SJCRH30 (cell line): ENCODE measurements around the gene PCDHGA12. TPM values are rescaled to one million over a fixed set of nuclear protein-coding genes. Genes with fewer than 3 reads are reported as not detected.

ENCODE experiments used
- DNase-seq, 2 experiments: peaks; one replicate each; pipeline ENCODE4 v3.0.0-alpha.2; 2015 to 2020
- H3K27ac ChIP-seq: fragments of 250-450 bp; sonication (Bioruptor Pico); 2 replicates; pipeline ENCODE4 v1.5.1; 2020; ENCODE audit warnings: mild to moderate bottlenecking, moderate library complexity
- H3K27me3 ChIP-seq: fragments of 250-450 bp; sonication (Bioruptor Pico); 2 replicates; pipeline ENCODE4 v1.5.1; 2020; ENCODE audit warnings: mild to moderate bottlenecking, moderate library complexity
- H3K36me3 ChIP-seq: fragments of 250-450 bp; sonication (Bioruptor Pico); 2 replicates; pipeline ENCODE4 v1.5.1; 2020; ENCODE audit warnings: mild to moderate bottlenecking, moderate library complexity
- H3K4me1 ChIP-seq: fragments of 250-450 bp; sonication (Bioruptor Pico); 2 replicates; pipeline ENCODE4 v1.5.1; 2020; ENCODE audit warnings: mild to moderate bottlenecking, moderate library complexity
- H3K4me3 ChIP-seq: fragments of 250-450 bp; sonication (Bioruptor Pico); 2 replicates; pipeline ENCODE4 v1.5.1; 2020; ENCODE audit warnings: mild to moderate bottlenecking, moderate library complexity
- H3K9me3 ChIP-seq: fragments of 250-450 bp; sonication (Bioruptor Pico); replicated peaks from 2 replicates; pipeline ENCODE4 v1.5.1; 2020; ENCODE audit warnings: mild to moderate bottlenecking, moderate library complexity
- total RNA-seq: library from RNA; depleted of rRNA; stranded (reverse); fragments of >200 nt; shearing (Covaris generic); gene quantifications from 2 replicates; pipeline ENCODE4 v1.2.3, GENCODE V29; 2014; rRNA removed

PCDHGA12 gene
- total RNA-seq, 1 experiment from 2014 or later, result 1.4 TPM

DNA sequence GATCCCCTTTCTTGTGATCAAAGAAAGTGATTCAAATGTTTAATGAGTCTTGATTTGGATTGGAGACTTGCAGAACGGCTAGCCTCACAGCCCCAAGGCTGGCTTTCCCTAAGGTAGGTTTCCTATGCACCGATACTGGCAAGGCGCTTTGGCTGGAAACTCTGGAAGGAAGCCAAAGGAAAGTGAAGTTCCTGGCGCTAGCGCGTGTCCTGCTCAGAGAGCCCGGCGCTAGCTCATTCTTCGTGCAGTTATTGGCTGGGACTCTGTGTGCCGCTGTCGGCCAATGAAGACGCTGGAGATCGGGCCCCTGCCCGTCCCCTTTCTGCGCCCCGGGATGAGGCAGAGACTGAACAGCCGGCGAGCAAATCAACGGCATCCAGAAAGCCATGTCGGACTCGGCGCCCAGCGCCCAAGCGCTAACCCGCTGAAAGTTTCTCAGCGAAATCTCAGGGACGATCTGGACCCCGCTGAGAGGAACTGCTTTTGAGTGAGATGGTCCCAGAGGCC, 45.4 kb downstream of the PCDHGA12 start, which contains the start of gene PCDHGC3:
PCDHGC3 (plus strand) TSS at position 342 of the 507 bp plus-strand sequence; CDS start at position 493, 151 bp downstream.
- peaks cover 25% of the 10 kb centered on the region for H3K36me3 ChIP-seq
- peak within 1 kb of the TSS; percentile 86 for H3K27ac ChIP-seq
- H3K4me1 ChIP-seq, result peaks cover 17% of the 10 kb centered on the region
- no peaks in the 10 kb centered on the region for H3K9me3 ChIP-seq
- peak; percentile 95 to 98 for DNase-seq
- no peaks in the 10 kb centered on the region for H3K27me3 ChIP-seq
- H3K4me3 ChIP-seq, result peak within 1 kb of the TSS; percentile 70

DNA sequence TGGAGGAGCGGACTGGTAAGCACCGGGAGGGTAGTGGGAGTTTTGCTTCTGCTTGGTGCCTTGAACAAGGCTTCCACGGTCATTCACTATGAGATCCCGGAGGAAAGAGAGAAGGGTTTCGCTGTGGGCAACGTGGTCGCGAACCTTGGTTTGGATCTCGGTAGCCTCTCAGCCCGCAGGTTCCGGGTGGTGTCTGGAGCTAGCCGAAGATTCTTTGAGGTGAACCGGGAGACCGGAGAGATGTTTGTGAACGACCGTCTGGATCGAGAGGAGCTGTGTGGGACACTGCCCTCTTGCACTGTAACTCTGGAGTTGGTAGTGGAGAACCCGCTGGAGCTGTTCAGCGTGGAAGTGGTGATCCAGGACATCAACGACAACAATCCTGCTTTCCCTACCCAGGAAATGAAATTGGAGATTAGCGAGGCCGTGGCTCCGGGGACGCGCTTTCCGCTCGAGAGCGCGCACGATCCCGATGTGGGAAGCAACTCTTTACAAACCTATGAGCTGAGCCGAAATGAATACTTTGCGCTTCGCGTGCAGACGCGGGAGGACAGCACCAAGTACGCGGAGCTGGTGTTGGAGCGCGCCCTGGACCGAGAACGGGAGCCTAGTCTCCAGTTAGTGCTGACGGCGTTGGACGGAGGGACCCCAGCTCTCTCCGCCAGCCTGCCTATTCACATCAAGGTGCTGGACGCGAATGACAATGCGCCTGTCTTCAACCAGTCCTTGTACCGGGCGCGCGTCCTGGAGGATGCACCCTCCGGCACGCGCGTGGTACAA, 46.0 kb downstream of the PCDHGA12 start:
- H3K27ac ChIP-seq, result peak overlapping the region; percentile 86
- H3K27me3 ChIP-seq, result no peaks in the 10 kb centered on the region
- peaks cover 17% of the 10 kb centered on the region for H3K4me1 ChIP-seq
- peak overlapping the region; percentile 70 for H3K4me3 ChIP-seq
- H3K9me3 ChIP-seq, result 0 out of 2 replicates have a peak, but pooled peaks cover 2% of the 10 kb centered on the region
- peak; percentile 76 to 83 for DNase-seq
- H3K36me3 ChIP-seq, result peaks cover 31% of the 10 kb centered on the region

DNA sequence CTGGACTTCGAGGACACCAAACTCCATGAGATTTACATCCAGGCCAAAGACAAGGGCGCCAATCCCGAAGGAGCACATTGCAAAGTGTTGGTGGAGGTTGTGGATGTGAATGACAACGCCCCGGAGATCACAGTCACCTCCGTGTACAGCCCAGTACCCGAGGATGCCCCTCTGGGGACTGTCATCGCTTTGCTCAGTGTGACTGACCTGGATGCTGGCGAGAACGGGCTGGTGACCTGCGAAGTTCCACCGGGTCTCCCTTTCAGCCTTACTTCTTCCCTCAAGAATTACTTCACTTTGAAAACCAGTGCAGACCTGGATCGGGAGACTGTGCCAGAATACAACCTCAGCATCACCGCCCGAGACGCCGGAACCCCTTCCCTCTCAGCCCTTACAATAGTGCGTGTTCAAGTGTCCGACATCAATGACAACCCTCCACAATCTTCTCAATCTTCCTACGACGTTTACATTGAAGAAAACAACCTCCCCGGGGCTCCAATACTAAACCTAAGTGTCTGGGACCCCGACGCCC, 46.8 kb downstream of the PCDHGA12 start:
- H3K27ac ChIP-seq, result peak overlapping the region; percentile 86
- peak in 1 of 2 experiments; percentile 31 for DNase-seq
- peaks cover 37% of the 10 kb centered on the region for H3K36me3 ChIP-seq
- H3K27me3 ChIP-seq, result no peaks in the 10 kb centered on the region
- peaks cover 17% of the 10 kb centered on the region for H3K4me1 ChIP-seq
- peaks cover 5% of the 10 kb centered on the region; the same call in 1 of the 2 replicates for H3K9me3 ChIP-seq
- H3K4me3 ChIP-seq, result peak overlapping the region; percentile 70

GRCh38 chr5:141477815-141478214, 47.5 kb downstream of the PCDHGA12 start:
- peaks cover 44% of the 10 kb centered on the region for H3K36me3 ChIP-seq
- peak in 1 of 2 experiments; percentile 47 for DNase-seq
- H3K4me1 ChIP-seq, result peaks cover 17% of the 10 kb centered on the region
- H3K4me3 ChIP-seq, result peak overlapping the region; percentile 70
- peaks cover 6% of the 10 kb centered on the region; the same call in 1 of the 2 replicates for H3K9me3 ChIP-seq
- H3K27me3 ChIP-seq, result no peaks in the 10 kb centered on the region
- H3K27ac ChIP-seq, result no peak overlapping the region

GRCh38 chr5:141478321-141478945, 48.1 kb downstream of the PCDHGA12 start:
- DNase-seq, result peak in 1 of 2 experiments; percentile 25

GRCh38 chr5:141479776-141480175, 49.5 kb downstream of the PCDHGA12 start:
- Histone ChIP-seq H3K4me3 (no peak overlapping the region), H3K36me3 (peaks cover 64% of the 10 kb centered on the region), H3K4me1 (peaks cover 17% of the 10 kb centered on the region), H3K27me3 (no peaks in the 10 kb centered on the region), H3K27ac (no peak overlapping the region), H3K9me3 (peaks cover 15% of the 10 kb centered on the region)
- DNase-seq, result no peak

More at GRCh38 chr5:141478321-141478945, 48.1 kb downstream of the PCDHGA12 start:
- peaks cover 10% of the 10 kb centered on the region; the same call in 1 of the 2 replicates for H3K9me3 ChIP-seq
- peaks cover 50% of the 10 kb centered on the region for H3K36me3 ChIP-seq
- peaks cover 17% of the 10 kb centered on the region for H3K4me1 ChIP-seq
- no peaks in the 10 kb centered on the region for H3K27me3 ChIP-seq
- H3K27ac ChIP-seq, result no peak overlapping the region
- peak overlapping the region; percentile 70 for H3K4me3 ChIP-seq

Other genes with a start within 250 kb of the PCDHGA12 start
- 5.6 and 6.8 TPM in 2 replicates for gene PCDHB16, start 248.1 kb upstream of the PCDHGA12 start, total RNA-seq
- 4.9 and 5.1 TPM in 2 replicates for gene PCDHB9, start 243.3 kb upstream of the PCDHGA12 start, total RNA-seq
- 9.7 and 9.8 TPM in 2 replicates for gene PCDHB10, start 238.2 kb upstream of the PCDHGA12 start, total RNA-seq
- 8.9 and 9.8 TPM in 2 replicates for gene PCDHB11, start 230.9 kb upstream of the PCDHGA12 start, total RNA-seq
- 4.5 and 4.7 TPM in 2 replicates for gene PCDHB12, start 221.8 kb upstream of the PCDHGA12 start, total RNA-seq
- 3.0 and 3.2 TPM in 2 replicates for gene PCDHB13, start 216.6 kb upstream of the PCDHGA12 start, total RNA-seq
- gene PCDHB14, start 207.2 kb upstream of the PCDHGA12 start, total RNA-seq, result 10.9 and 11.2 TPM in 2 replicates
- gene PCDHB15, start 185.1 kb upstream of the PCDHGA12 start, total RNA-seq, result 0.86 and 0.91 TPM in 2 replicates
- 0.08 TPM in 1 of 2 replicates, not detected in the other for gene SLC25A2, start 126.5 kb upstream of the PCDHGA12 start, total RNA-seq
- 115 and 130 TPM in 2 replicates for gene TAF7, start 109.7 kb upstream of the PCDHGA12 start, total RNA-seq
- gene PCDHGA1, start 100.0 kb upstream of the PCDHGA12 start, total RNA-seq, result 3.5 and 3.6 TPM in 2 replicates
- 0.71 and 1.0 TPM in 2 replicates for gene PCDHGA2, start 91.7 kb upstream of the PCDHGA12 start, total RNA-seq
- gene PCDHGA3, start 86.7 kb upstream of the PCDHGA12 start, total RNA-seq, result 0.56 and 0.67 TPM in 2 replicates
- 21.1 and 23.4 TPM in 2 replicates for gene PCDHGB1, start 80.4 kb upstream of the PCDHGA12 start, total RNA-seq
- 12.9 and 14.7 TPM in 2 replicates for gene PCDHGA4, start 75.5 kb upstream of the PCDHGA12 start, total RNA-seq
- gene PCDHGB2, start 70.5 kb upstream of the PCDHGA12 start, total RNA-seq, result 8.9 and 9.8 TPM in 2 replicates
- 4.7 and 6.9 TPM in 2 replicates for gene PCDHGA5, start 66.3 kb upstream of the PCDHGA12 start, total RNA-seq
- gene PCDHGB3, start 60.3 kb upstream of the PCDHGA12 start, total RNA-seq, result 5.2 and 7.4 TPM in 2 replicates
- gene PCDHGA6, start 56.6 kb upstream of the PCDHGA12 start, total RNA-seq, result 4.9 and 5.8 TPM in 2 replicates
- gene PCDHGA7, start 47.8 kb upstream of the PCDHGA12 start, total RNA-seq, result 3.6 and 4.7 TPM in 2 replicates
- 1.7 and 3.1 TPM in 2 replicates for gene PCDHGB4, start 42.8 kb upstream of the PCDHGA12 start, total RNA-seq
- gene PCDHGA8, start 37.9 kb upstream of the PCDHGA12 start, total RNA-seq, result 3.3 and 3.4 TPM in 2 replicates
- gene PCDHGB5, start 32.6 kb upstream of the PCDHGA12 start, total RNA-seq, result 1.6 and 2.2 TPM in 2 replicates
- 1.8 and 2.3 TPM in 2 replicates for gene PCDHGA9, start 27.7 kb upstream of the PCDHGA12 start, total RNA-seq
- 1.4 and 2.6 TPM in 2 replicates for gene PCDHGB6, start 22.5 kb upstream of the PCDHGA12 start, total RNA-seq
- gene PCDHGA10, start 17.5 kb upstream of the PCDHGA12 start, total RNA-seq, result 1.3 and 1.6 TPM in 2 replicates
- gene PCDHGB7, start 12.8 kb upstream of the PCDHGA12 start, total RNA-seq, result 0.91 and 1.8 TPM in 2 replicates
- gene PCDHGA11, start 9.5 kb upstream of the PCDHGA12 start, total RNA-seq, result 1.3 and 1.4 TPM in 2 replicates
- 105 and 109 TPM in 2 replicates for gene PCDHGC3, start 45.5 kb downstream of the PCDHGA12 start, total RNA-seq
- 3.4 and 3.6 TPM in 2 replicates for gene PCDHGC4, start 54.5 kb downstream of the PCDHGA12 start, total RNA-seq
- gene PCDHGC5, start 58.6 kb downstream of the PCDHGA12 start, total RNA-seq, result 1.3 and 2.8 TPM in 2 replicates
- gene DIAPH1, start 188.5 kb downstream of the PCDHGA12 start, total RNA-seq, result 54.4 and 56.2 TPM in 2 replicates
- gene HDAC3, start 206.3 kb downstream of the PCDHGA12 start, total RNA-seq, result 102 and 110 TPM in 2 replicates
- gene RELL2, start 206.5 kb downstream of the PCDHGA12 start, total RNA-seq, result 1.7 and 2.1 TPM in 2 replicates
- gene FCHSD1, start 220.9 kb downstream of the PCDHGA12 start, total RNA-seq, result 2.0 and 2.1 TPM in 2 replicates